ENCODE data around the gene UFD1. TPM values are rescaled to one million over a fixed set of nuclear protein-coding genes. Genes with fewer than 3 reads are reported as not detected.

The UFD1 gene
- total and polyA plus RNA-seq, 2 of the 13 experiments (the other 11 are each of a cell fraction or from before 2014, with no cell fraction given) = 47.9 to 51.1 TPM

GRCh38 chr22:19447330-19448075 lies 31.5 kb downstream of the UFD1 start, which contains the start of gene C22orf39 (continued):
- no peak for TF ChIP-seq SNRNP70 (IDR thresholded peaks at IDR 0.05; ENCODE audit: low read depth, low read length)
- no peak for TF ChIP-seq HOXD1 (CRISPR knock-in tag; IDR thresholded peaks at IDR 0.05)
- TF ChIP-seq, protein P1, sequence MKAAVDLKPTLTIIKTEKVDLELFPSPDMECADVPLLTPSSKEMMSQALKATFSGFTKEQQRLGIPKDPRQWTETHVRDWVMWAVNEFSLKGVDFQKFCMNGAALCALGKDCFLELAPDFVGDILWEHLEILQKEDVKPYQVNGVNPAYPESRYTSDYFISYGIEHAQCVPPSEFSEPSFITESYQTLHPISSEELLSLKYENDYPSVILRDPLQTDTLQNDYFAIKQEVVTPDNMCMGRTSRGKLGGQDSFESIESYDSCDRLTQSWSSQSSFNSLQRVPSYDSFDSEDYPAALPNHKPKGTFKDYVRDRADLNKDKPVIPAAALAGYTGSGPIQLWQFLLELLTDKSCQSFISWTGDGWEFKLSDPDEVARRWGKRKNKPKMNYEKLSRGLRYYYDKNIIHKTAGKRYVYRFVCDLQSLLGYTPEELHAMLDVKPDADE (CRISPR knock-in tag; IDR thresholded peaks at IDR 0.05) = no peak
- TF ChIP-seq ATF7-NPFF (CRISPR knock-in tag; IDR thresholded peaks at IDR 0.05; ENCODE audit: low read depth) = peak; percentile 76; the same call in 1 of the 2 replicates
- TF ChIP-seq, protein P2, sequence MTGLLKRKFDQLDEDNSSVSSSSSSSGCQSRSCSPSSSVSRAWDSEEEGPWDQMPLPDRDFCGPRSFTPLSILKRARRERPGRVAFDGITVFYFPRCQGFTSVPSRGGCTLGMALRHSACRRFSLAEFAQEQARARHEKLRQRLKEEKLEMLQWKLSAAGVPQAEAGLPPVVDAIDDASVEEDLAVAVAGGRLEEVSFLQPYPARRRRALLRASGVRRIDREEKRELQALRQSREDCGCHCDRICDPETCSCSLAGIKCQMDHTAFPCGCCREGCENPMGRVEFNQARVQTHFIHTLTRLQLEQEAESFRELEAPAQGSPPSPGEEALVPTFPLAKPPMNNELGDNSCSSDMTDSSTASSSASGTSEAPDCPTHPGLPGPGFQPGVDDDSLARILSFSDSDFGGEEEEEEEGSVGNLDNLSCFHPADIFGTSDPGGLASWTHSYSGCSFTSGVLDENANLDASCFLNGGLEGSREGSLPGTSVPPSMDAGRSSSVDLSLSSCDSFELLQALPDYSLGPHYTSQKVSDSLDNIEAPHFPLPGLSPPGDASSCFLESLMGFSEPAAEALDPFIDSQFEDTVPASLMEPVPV (CRISPR knock-in tag; IDR thresholded peaks at IDR 0.05) = no peak
- no peak for TF ChIP-seq RARA (CRISPR knock-in tag; IDR thresholded peaks at IDR 0.05)
- TF ChIP-seq IRX3 (CRISPR knock-in tag; IDR thresholded peaks at IDR 0.05; ENCODE audit: borderline replicate concordance, low read depth) = no peak
- TF ChIP-seq MAFF (IDR thresholded peaks at IDR 0.05; ENCODE audit: low read depth, low read length) = no peak
- no peak for TF ChIP-seq EZH2 (conservative IDR thresholded peaks at IDR 0.05; ENCODE audit: low read depth, low read length)
- TF ChIP-seq NFE2 (CRISPR knock-in tag; IDR thresholded peaks at IDR 0.05) = no peak
- TF ChIP-seq FOXO1 (CRISPR knock-in tag; IDR thresholded peaks at IDR 0.05) = no peak
- TF ChIP-seq, protein P3, sequence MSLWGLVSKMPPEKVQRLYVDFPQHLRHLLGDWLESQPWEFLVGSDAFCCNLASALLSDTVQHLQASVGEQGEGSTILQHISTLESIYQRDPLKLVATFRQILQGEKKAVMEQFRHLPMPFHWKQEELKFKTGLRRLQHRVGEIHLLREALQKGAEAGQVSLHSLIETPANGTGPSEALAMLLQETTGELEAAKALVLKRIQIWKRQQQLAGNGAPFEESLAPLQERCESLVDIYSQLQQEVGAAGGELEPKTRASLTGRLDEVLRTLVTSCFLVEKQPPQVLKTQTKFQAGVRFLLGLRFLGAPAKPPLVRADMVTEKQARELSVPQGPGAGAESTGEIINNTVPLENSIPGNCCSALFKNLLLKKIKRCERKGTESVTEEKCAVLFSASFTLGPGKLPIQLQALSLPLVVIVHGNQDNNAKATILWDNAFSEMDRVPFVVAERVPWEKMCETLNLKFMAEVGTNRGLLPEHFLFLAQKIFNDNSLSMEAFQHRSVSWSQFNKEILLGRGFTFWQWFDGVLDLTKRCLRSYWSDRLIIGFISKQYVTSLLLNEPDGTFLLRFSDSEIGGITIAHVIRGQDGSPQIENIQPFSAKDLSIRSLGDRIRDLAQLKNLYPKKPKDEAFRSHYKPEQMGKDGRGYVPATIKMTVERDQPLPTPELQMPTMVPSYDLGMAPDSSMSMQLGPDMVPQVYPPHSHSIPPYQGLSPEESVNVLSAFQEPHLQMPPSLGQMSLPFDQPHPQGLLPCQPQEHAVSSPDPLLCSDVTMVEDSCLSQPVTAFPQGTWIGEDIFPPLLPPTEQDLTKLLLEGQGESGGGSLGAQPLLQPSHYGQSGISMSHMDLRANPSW (CRISPR knock-in tag; IDR thresholded peaks at IDR 0.05; ENCODE audit: borderline replicate concordance) = no peak
- peak; percentile 13 for TF ChIP-seq ATF3 (CRISPR knock-in tag; IDR thresholded peaks at IDR 0.05)
- peak; percentile 76; the same call in 1 of the 2 replicates for TF ChIP-seq GLI4 (CRISPR knock-in tag; IDR thresholded peaks at IDR 0.05; ENCODE audit: borderline replicate concordance)
- no peak for TF ChIP-seq ZNF136 (CRISPR knock-in tag; IDR thresholded peaks at IDR 0.05; ENCODE audit: low read depth)
- peak; percentile 50; the same call in 1 of the 2 replicates for TF ChIP-seq ZSCAN25 (CRISPR knock-in tag; IDR thresholded peaks at IDR 0.05)
- no peak for TF ChIP-seq CCAR2 (optimal IDR thresholded peaks at IDR 0.05; ENCODE audit: low read depth, low read length)
- TF ChIP-seq TP53 (CRISPR knock-in tag; conservative IDR thresholded peaks at IDR 0.05) = no peak
- TF ChIP-seq TOPORS (CRISPR knock-in tag; IDR thresholded peaks at IDR 0.05) = peak; percentile 24; the same call in 1 of the 2 replicates
- TF ChIP-seq PHF20 (CRISPR knock-in tag; IDR thresholded peaks at IDR 0.05) = peak; percentile 65
- TF ChIP-seq TCF7L2 (IDR thresholded peaks at IDR 0.05; ENCODE audit: low read depth, low read length) = no peak
- no peak for TF ChIP-seq ZKSCAN5 (CRISPR knock-in tag; IDR thresholded peaks at IDR 0.05)
- TF ChIP-seq, protein P4, sequence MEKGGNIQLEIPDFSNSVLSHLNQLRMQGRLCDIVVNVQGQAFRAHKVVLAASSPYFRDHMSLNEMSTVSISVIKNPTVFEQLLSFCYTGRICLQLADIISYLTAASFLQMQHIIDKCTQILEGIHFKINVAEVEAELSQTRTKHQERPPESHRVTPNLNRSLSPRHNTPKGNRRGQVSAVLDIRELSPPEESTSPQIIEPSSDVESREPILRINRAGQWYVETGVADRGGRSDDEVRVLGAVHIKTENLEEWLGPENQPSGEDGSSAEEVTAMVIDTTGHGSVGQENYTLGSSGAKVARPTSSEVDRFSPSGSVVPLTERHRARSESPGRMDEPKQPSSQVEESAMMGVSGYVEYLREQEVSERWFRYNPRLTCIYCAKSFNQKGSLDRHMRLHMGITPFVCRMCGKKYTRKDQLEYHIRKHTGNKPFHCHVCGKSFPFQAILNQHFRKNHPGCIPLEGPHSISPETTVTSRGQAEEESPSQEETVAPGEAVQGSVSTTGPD (CRISPR knock-in tag; IDR thresholded peaks at IDR 0.05) = no peak
- TF ChIP-seq KAT2B (IDR thresholded peaks at IDR 0.05; ENCODE audit: borderline replicate concordance, low read depth, low read length) = no peak

Measured in HepG2 (cell line).